Measurements from ENCODE around the gene NR1H3.
"Not testable (repeated sequence)": the region's sequence is repeated elsewhere in the genome, so short reads cannot be mapped to it uniquely, and the experiment has no call there.

Gene NR1H3

DNA sequence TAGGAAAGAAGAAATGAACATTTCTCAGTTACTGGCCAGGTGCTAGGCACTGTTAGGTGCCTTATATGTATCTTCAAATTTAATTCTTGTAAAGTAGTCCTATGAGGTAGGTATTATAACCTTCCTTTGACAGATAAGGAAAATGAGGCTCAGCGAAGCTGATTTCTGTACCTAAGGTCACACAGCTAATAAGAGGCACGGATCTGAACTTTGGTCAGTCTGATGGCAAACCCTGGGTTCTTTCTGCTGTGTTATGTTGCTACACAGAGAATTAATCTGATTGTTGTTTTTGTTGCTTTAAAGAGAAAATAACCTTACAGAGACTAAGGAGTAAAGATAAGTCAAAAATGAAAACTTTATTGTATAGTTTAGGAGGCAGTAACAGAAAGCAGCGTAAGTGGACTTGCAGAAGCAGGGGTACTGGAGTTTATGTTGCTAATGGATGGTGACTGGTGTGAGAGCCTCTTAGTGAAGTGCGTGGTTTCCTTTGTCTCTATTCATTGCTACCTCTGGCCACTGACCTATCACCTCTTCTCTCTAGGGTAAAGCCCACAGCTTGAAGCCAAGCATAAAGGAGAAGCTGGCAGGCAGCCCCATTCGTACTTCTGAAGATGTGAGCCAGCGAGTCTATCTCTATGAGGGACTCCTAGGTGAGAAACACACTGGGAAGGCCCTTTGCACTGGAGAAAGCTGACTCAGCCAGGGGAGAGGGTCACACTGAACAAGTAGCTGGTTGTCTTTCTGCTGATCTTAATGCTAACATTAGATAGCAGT lies 50.4 kb downstream of the NR1H3 start:
- no peak for DNase-seq

DNA sequence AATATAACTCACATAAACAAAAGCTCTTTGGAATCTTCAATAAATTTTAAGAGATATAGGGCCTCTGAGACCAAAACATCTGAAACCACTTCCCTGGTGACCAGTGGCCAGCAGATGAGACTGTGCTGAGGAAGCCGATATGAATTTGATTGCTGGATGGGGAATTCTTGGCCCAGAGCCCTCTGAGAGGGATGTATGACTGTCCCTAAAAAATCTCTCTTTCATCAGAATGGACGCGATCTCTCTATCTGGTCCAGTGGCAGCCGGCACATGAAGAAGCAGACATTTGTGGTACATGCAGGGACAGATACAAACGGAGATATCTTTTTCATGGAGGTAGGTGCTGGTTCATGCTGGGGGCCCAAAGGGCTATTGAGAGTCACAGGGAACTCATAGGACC lies 57.2 kb downstream of the NR1H3 start:
- no peak for DNase-seq

DNA sequence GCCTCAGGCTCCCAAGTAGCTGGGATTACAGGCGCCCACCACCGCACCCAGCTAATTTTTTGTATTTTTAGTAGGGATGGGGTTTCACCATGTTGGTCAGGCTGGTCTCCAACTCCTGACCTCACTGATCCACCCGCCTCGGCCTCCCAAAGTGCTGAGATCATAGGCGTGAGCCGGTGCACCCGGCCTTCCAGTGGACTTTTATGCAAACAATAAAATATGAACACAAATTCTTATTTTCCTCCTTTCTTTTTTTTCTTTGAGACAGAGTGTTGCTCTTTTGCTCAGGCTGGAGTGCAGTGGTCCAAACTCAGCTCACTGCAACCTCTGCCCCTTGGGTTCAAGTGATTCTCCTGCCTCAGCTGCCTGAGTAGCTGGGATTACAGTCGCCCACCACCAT lies 58.7 kb downstream of the NR1H3 start:
- DNase-seq: not testable (repeated sequence)

DNA sequence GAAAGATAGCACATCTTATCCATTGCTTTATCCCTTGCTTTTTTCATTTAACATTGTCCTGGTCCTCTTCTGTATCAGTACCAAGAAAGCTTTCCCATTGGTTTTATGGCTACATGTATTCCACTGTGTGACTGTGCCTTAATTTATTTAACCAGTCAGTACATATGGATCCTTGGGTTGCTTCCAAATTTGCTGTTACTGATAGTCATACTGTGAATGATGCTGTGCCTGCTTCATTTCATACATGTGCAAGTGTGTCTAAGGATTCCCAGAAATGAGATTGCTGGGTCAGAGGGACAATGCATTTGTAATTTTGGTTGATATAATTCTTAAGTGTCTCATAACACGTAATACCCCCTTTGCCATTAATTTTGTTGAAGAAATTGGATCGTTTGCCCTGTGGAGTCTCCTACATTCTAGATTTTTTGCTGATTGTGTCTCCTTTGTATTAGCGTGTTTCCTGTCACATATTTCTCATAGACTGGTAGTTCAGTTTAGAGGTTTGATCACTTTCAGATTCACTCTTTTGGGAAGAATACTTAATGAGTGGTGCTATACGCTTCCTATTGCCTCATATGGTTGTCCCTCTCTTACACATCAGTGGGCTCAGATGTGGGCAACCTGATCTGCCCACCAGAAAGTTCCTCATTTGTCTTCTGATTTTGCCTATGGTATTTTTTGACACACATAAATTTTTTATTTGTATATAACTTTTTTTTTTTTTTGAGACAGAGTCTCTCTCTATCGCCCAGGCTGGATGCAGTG lies 59.5 kb downstream of the NR1H3 start:
- no peak for DNase-seq

DNA sequence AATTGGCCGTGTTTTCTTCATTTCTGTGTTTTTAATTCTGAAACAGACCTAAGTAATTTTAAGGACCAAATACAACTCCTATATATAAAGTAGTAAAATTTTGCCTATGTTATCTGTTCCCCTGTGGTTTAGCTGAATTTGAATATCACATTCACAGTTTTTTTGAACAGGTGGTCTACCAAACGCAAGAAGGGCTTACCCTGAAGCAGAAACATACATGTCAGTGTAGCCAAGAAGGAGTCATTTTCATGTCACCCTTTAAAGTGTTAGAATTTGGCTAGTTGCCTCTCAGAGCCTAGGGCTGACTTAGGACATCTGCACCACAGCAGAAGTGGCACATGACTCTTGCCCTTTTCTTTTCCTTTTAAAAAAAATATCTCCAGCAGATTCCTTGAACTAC lies 60.4 kb downstream of the NR1H3 start:
- no peak for DNase-seq
